Thyroid gland (tissue), 4 donors: ENCODE data around the gene AGO4. TPM values are rescaled to one million over a fixed set of nuclear protein-coding genes. Genes with fewer than 3 reads are reported as not detected.
A peak's percentile ranks its signal among the peaks of the same experiment; 100 is the strongest.
"Not testable (repeated sequence)": the region's sequence is repeated elsewhere in the genome, so short reads cannot be mapped to it uniquely, and the experiment has no call there.

ENCODE experiments used
- DNase-seq, 2 donors: peaks; one replicate each; pipeline ENCODE4 v3.0.0-alpha.2; 2019
- H3K27ac ChIP-seq, 3 donors: fragments of 200-600 bp; sonication (generic); 1 replicate in 2 of 3; 2 replicates in 1 of 3; pipeline ENCODE4 v1.5.1; 2016 to 2019; ENCODE audit warnings: mild to moderate bottlenecking in 1 of 3, moderate library complexity in 1 of 3
- H3K27me3 ChIP-seq: fragments of 200-600 bp; sonication (generic); one replicate; pipeline ENCODE4 v1.5.1; 2019
- H3K36me3 ChIP-seq, 2 donors: fragments of 200-600 bp; sonication (generic); one replicate each; pipeline ENCODE4 v1.5.1; 2016 to 2019
- H3K4me1 ChIP-seq, 2 donors: fragments of 200-600 bp; sonication (generic); one replicate each; pipeline ENCODE4 v1.5.1; 2017 to 2019
- H3K4me3 ChIP-seq, 3 donors: fragments of 200-600 bp; sonication (generic); replicated peaks in 1 of 3; 1 replicate in 2 of 3; 2 replicates in 1 of 3; pipeline ENCODE4 v1.5.1; 2016; ENCODE audit warnings: mild to moderate bottlenecking in 1 of 3
- H3K9me3 ChIP-seq: fragments of 200-600 bp; sonication (generic); one replicate; pipeline ENCODE4 v1.5.1; 2017
- CTCF ChIP-seq, 6 experiments: fragments of 200-600 bp in 3 of 6; fragments of 450-650 bp in 3 of 6; sonication (generic) in 3 of 6; IDR thresholded peaks; one replicate each; pipeline ENCODE4 v1.5.1; 2016 to 2019; ENCODE audit warnings: antibody characterized with exemption in 6 of 6, mild to moderate bottlenecking in 2 of 6, inconsistent platforms in 1 of 6, moderate library complexity in 1 of 6
- POLR2A ChIP-seq, 2 donors: fragments of 450-650 bp; IDR thresholded peaks; one replicate each; pipeline ENCODE4 v1.6.1; 2017; ENCODE audit warnings: antibody characterized with exemption in 2 of 2, mild to moderate bottlenecking in 2 of 2, moderate library complexity in 1 of 2
- WGBS, 2 donors: methylation state at CpG; one replicate each; pipeline ENCODE4 v1.1.5; 2017; 5-methylcytosine and 5-hydroxymethylcytosine counted together
- intact Hi-C: fragments of 100-400 bp; cut with DNase I; formaldehyde crosslinking; loops from one replicate; pipeline ENCODE4 v1.15.1; 2023
- total RNA-seq, 4 donors: library from RNA; depleted of rRNA; stranded (reverse); fragments of >200 nt; gene quantifications; one replicate each; pipeline ENCODE4 v1.2.3, GENCODE V29; 2016

Gene AGO4
- total RNA-seq, 4 donors from 2014 or later = 10.2 to 25.4 (median 13.2) TPM

DNA sequence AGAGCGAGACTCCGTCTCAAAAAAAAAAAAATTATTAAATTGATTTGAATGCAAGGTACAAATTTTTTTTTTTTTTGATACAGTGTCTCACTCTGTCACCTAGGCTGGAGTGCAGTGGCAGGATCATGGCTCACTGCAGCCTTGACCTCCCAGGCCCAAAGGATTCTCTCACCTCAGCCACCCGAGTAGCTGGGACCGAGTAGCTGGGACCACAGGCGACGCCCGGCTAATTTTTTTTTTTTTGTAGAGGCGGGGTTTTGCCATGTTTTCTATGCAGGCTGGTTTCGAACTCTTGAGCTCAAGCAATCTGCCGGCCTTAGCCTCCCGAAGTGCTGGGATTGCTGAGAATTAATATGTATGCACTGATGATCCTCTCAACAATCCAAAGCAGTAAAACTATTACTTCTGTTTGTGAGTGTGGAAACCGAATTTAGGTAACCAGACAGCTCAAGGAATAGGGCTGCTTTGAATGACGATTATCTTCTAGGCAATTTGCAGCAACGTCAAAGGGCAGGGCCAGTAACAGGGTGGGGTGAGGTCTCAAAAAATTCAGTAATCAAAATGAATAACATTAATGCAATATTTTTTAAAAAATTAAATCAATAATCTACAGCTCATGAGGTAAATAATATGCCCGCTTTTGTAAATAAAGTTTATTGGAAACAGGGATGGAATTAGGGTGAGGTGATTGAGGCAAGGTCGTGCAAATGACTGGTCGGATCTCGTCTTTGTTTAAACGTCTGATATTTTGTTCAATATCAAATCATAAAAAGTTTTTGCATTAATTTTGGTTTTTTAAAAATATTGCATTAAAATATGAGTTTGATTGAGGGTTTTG, 39.2 kb upstream of the AGO4 start:
- no peaks in the 10 kb centered on the region for H3K4me1 ChIP-seq
- H3K9me3 ChIP-seq = no peaks in the 10 kb centered on the region
- H3K4me3 ChIP-seq = peak overlapping the region in 2 of 3 donors; percentile 66 to 79
- H3K27me3 ChIP-seq = no peaks in the 10 kb centered on the region
- intact Hi-C loops = no loop called here
- DNase-seq = no peak
- WGBS, 2 donors = 45 to 51% methylated on average over 19 of the region's 19 CpGs
- TF ChIP-seq CTCF (IDR thresholded peaks at IDR 0.05) = no peak
- TF ChIP-seq POLR2A (IDR thresholded peaks at IDR 0.05) = no peak
- no peaks in the 10 kb centered on the region for H3K36me3 ChIP-seq
- peak overlapping the region in 2 of 3 donors; percentile 54 to 56 for H3K27ac ChIP-seq

- H3K27ac ChIP-seq = peak overlapping the region in 2 of 3 donors; percentile 54 to 56
- DNase-seq = peak; percentile 80 to 84
- no peaks in the 10 kb centered on the region for H3K36me3 ChIP-seq
- no peaks in the 10 kb centered on the region for H3K9me3 ChIP-seq
- WGBS, 2 donors = 0 to 1% methylated on average over 21 to 37 of the region's 58 CpGs
- H3K4me1 ChIP-seq = peaks cover 0 to 1% of the 10 kb centered on the region in 2 donors
- peak in 1 of 2 donors; percentile 51 for TF ChIP-seq POLR2A (IDR thresholded peaks at IDR 0.05)
- peak in 1 of 6 experiments; percentile 16 for TF ChIP-seq CTCF (IDR thresholded peaks at IDR 0.05)
- intact Hi-C loops = no loop called here
- H3K27me3 ChIP-seq = no peaks in the 10 kb centered on the region
- H3K4me3 ChIP-seq = peak overlapping the region; percentile 65 to 79 (median 66)
Measured at GRCh38 chr1:35769188-35769758, 38.5 kb upstream of the AGO4 start.

- Histone ChIP-seq H3K4me1 (peaks cover 0 to 8% of the 10 kb centered on the region in 2 donors), H3K36me3 (no peaks in the 10 kb centered on the region), H3K4me3 (no peak overlapping the region), H3K9me3 (no peaks in the 10 kb centered on the region), H3K27me3 (no peaks in the 10 kb centered on the region), H3K27ac (no peak overlapping the region)
- intact Hi-C loops = loop anchor here (5.0 to 10.0 kb wide), 2 partner anchors 211 to 329 kb away; no protein-coding TSS in a partner anchor
- DNase-seq = no peak
- no peak for TF ChIP-seq POLR2A (IDR thresholded peaks at IDR 0.05)
- no peak for TF ChIP-seq CTCF (IDR thresholded peaks at IDR 0.05)
Measured at GRCh38 chr1:35773711-35774110, 34.1 kb upstream of the AGO4 start.

GRCh38 chr1:35776172-35776571, 31.6 kb upstream of the AGO4 start:
- H3K9me3 ChIP-seq, H3K36me3 ChIP-seq, H3K27ac ChIP-seq, H3K4me1 ChIP-seq, H3K27me3 ChIP-seq, H3K4me3 ChIP-seq: not testable (repeated sequence)
- DNase-seq = peak in 1 of 2 donors; percentile 2
- WGBS, 2 donors = 62 to 63% methylated on average over 6 of the region's 6 CpGs
- intact Hi-C loops = loop anchor here (10.0 kb wide), 1 partner anchor 331 kb away; no protein-coding TSS in a partner anchor

DNA sequence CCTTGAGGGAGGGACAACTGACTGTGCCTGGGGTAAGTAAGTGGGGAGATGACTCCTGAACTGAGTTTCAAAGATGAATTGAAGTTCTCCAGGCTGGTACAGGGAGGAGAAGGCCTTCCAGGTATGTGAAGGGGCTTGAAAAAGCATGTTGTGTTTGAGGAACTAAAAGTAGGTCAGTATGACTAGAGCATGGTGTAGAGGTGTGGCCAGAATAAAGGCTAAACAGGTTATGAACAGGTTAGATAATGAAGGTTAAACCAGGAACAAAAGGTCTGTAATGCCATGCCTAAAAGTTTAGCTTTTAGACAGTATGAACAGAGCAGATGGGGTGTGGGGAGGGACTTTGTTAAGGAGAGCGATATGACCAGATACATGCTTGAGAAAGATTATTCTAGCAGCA, 30.7 kb upstream of the AGO4 start:
- Histone ChIP-seq H3K4me1 (peaks cover 0 to 8% of the 10 kb centered on the region in 2 donors), H3K36me3 (no peaks in the 10 kb centered on the region), H3K9me3 (no peaks in the 10 kb centered on the region), H3K27ac (no peak overlapping the region), H3K4me3 (no peak overlapping the region), H3K27me3 (no peaks in the 10 kb centered on the region)
- TF ChIP-seq POLR2A (IDR thresholded peaks at IDR 0.05) = no peak
- TF ChIP-seq CTCF (IDR thresholded peaks at IDR 0.05) = no peak
- DNase-seq = no peak
- intact Hi-C loops = loop anchor here (10.0 kb wide), 1 partner anchor 332 kb away; no protein-coding TSS in a partner anchor
- WGBS, 2 donors = 98 to 100% methylated on average over 1 of the region's 1 CpG
